ENCODE data around the gene FNTB. TPM values are rescaled to one million over a fixed set of nuclear protein-coding genes. Genes with fewer than 3 reads are reported as not detected.

FNTB gene
- total RNA-seq, 1 experiment from 2014 or later, result 26.7 TPM

DNA sequence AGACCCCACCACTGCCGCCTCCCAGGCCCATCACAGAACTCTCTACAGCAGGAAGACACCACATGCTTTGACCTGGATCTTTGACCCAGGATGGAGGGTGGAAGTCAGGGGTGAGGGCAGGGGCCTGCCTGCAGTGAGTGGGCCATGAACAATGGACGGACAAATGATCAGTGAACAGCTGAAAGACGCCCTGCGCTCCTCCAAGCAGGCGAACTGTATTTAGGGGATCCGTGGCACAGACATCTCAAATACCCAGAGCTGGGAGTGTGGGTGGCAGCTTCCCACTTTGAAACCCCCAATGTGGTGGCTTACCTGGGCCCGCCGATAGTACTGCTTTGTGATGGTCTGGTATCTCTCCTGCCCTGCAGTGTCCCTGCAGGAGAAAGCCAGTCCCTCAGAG is 35.4 kb upstream of the FNTB start:
- H3K4me2 ChIP-seq (ENCODE audit: low read length), result no peak overlapping the region
- DNase-seq (ENCODE audit: low read depth, low spot score), result no peak
- no peak overlapping the region for H2AFZ ChIP-seq (ENCODE audit: low read depth, low read length, poor library complexity, severe bottlenecking)
- no peak for TF ChIP-seq ZFX (IDR thresholded peaks at IDR 0.05)
- H3K4me3 ChIP-seq (replicated peaks in 1 of 2; ENCODE audit: low read depth in 1 of 2, low read length in 2 of 2), result no peak overlapping the region
- no peaks in the 10 kb centered on the region for H3K4me1 ChIP-seq (ENCODE audit: control insufficient read depth in 1 of 2, insufficient read depth in 2 of 2, low read length in 2 of 2)
- ChIA-PET POLR2A (no interaction called here), CTCF (no interaction called here), RAD21 (ENCODE audit: low non-redundant PET in 1 of 2, low total read pairs in 2 of 2, uncharacterized antibody in 2 of 2, unreplicated experiment in 2 of 2) (no interaction called here)
- BruUV-seq (replicated peaks), result no TSS peak
- H3K9me3 ChIP-seq (ENCODE audit: control insufficient read depth in 1 of 2, insufficient read depth in 1 of 2, low read depth in 1 of 2, low read length in 2 of 2), result no peaks in the 10 kb centered on the region
- H3K27ac ChIP-seq (ENCODE audit: low read depth, low read length), result no peak overlapping the region
- H3K36me3 ChIP-seq (ENCODE audit: control insufficient read depth in 1 of 2, insufficient read depth in 2 of 2, low read length in 2 of 2), result no peaks in the 10 kb centered on the region
- H3K79me2 ChIP-seq (ENCODE audit: insufficient read depth, low read length), result no peaks in the 10 kb centered on the region
- no peak overlapping the region for H3K9ac ChIP-seq (ENCODE audit: low read length)
- no peaks in the 10 kb centered on the region for H3K27me3 ChIP-seq (ENCODE audit: insufficient read depth, low read length)
- no peak for ATAC-seq
- intact Hi-C loops (cut with micrococcal nuclease), result no loop called here
- H3K9me2 ChIP-seq (ENCODE audit: insufficient read depth), result no peaks in the 10 kb centered on the region
- no peaks in the 10 kb centered on the region for H4K20me1 ChIP-seq (ENCODE audit: insufficient read depth)

DNA sequence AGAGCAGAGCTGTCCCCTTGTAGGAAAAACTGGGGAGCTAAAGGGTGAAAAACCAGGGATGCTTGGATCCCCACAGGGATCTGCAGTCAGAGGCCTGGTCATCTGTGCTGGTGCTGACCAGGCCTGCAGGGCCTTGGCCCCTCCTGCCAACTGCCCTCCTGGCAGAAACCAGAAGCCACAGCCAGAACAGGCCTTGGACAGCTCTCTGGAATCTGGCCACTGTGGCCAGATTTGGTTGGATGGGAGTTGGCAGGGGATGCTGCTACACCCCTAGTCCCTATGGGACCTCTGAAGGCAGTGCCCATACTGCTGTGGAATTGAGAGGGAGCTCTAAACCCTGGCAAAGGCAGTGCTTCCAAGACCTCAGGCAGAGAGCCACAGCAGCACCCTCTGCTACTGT is 35.0 kb upstream of the FNTB start:
- Histone ChIP-seq H3K9ac (ENCODE audit: low read length) (no peak overlapping the region), H3K27ac (ENCODE audit: low read depth, low read length) (no peak overlapping the region), H2AFZ (ENCODE audit: low read depth, low read length, poor library complexity, severe bottlenecking) (no peak overlapping the region), H3K79me2 (ENCODE audit: insufficient read depth, low read length) (no peaks in the 10 kb centered on the region), H3K4me2 (ENCODE audit: low read length) (no peak overlapping the region), H3K27me3 (ENCODE audit: insufficient read depth, low read length) (no peaks in the 10 kb centered on the region), H4K20me1 (ENCODE audit: insufficient read depth) (no peaks in the 10 kb centered on the region), H3K36me3 (ENCODE audit: control insufficient read depth in 1 of 2, insufficient read depth in 2 of 2, low read length in 2 of 2) (no peaks in the 10 kb centered on the region), H3K4me3 (replicated peaks in 1 of 2; ENCODE audit: low read depth in 1 of 2, low read length in 2 of 2) (no peak overlapping the region), H3K9me3 (ENCODE audit: control insufficient read depth in 1 of 2, insufficient read depth in 1 of 2, low read depth in 1 of 2, low read length in 2 of 2) (no peaks in the 10 kb centered on the region), H3K4me1 (ENCODE audit: control insufficient read depth in 1 of 2, insufficient read depth in 2 of 2, low read length in 2 of 2) (no peaks in the 10 kb centered on the region), H3K9me2 (ENCODE audit: insufficient read depth) (no peaks in the 10 kb centered on the region)
- DNase-seq (ENCODE audit: low read depth, low spot score) (no peak), ATAC-seq (no peak)
- ChIA-PET CTCF (no interaction called here), POLR2A (no interaction called here), RAD21 (ENCODE audit: low non-redundant PET in 1 of 2, low total read pairs in 2 of 2, uncharacterized antibody in 2 of 2, unreplicated experiment in 2 of 2) (no interaction called here)
- intact Hi-C loops (cut with micrococcal nuclease), result no loop called here
- BruUV-seq (replicated peaks), result no TSS peak
- no peak for TF ChIP-seq EZH2phosphoT487 (IDR thresholded peaks at IDR 0.05; ENCODE audit: borderline replicate concordance)
- no peak for TF ChIP-seq POLR2A (IDR thresholded peaks at IDR 0.05; ENCODE audit: borderline replicate concordance, extremely low read depth, insufficient read depth, insufficient read length)
- TF ChIP-seq, protein P1, sequence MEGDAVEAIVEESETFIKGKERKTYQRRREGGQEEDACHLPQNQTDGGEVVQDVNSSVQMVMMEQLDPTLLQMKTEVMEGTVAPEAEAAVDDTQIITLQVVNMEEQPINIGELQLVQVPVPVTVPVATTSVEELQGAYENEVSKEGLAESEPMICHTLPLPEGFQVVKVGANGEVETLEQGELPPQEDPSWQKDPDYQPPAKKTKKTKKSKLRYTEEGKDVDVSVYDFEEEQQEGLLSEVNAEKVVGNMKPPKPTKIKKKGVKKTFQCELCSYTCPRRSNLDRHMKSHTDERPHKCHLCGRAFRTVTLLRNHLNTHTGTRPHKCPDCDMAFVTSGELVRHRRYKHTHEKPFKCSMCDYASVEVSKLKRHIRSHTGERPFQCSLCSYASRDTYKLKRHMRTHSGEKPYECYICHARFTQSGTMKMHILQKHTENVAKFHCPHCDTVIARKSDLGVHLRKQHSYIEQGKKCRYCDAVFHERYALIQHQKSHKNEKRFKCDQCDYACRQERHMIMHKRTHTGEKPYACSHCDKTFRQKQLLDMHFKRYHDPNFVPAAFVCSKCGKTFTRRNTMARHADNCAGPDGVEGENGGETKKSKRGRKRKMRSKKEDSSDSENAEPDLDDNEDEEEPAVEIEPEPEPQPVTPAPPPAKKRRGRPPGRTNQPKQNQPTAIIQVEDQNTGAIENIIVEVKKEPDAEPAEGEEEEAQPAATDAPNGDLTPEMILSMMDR (IDR thresholded peaks at IDR 0.05 in 2 of 3, conservative IDR thresholded peaks at IDR 0.05 in 1 of 3; ENCODE audit: borderline replicate concordance in 1 of 3, insufficient read depth in 1 of 3, low read depth in 2 of 3, low read length in 2 of 3), result no peak
- no peak for TF ChIP-seq CBX3 (IDR thresholded peaks at IDR 0.05; ENCODE audit: low read depth)
- no peak for TF ChIP-seq YY1 (IDR thresholded peaks at IDR 0.05; ENCODE audit: extremely low read depth, insufficient replicate concordance, low read depth, low read length)
- TF ChIP-seq SP1 (IDR thresholded peaks at IDR 0.05; ENCODE audit: low read depth), result no peak
- TF ChIP-seq SRF (IDR thresholded peaks at IDR 0.05; ENCODE audit: low read depth), result no peak
- no peak for TF ChIP-seq FOSL1 (IDR thresholded peaks at IDR 0.05; ENCODE audit: low read depth)
- TF ChIP-seq EZH2 (IDR thresholded peaks at IDR 0.05), result no peak
- TF ChIP-seq, protein P2, sequence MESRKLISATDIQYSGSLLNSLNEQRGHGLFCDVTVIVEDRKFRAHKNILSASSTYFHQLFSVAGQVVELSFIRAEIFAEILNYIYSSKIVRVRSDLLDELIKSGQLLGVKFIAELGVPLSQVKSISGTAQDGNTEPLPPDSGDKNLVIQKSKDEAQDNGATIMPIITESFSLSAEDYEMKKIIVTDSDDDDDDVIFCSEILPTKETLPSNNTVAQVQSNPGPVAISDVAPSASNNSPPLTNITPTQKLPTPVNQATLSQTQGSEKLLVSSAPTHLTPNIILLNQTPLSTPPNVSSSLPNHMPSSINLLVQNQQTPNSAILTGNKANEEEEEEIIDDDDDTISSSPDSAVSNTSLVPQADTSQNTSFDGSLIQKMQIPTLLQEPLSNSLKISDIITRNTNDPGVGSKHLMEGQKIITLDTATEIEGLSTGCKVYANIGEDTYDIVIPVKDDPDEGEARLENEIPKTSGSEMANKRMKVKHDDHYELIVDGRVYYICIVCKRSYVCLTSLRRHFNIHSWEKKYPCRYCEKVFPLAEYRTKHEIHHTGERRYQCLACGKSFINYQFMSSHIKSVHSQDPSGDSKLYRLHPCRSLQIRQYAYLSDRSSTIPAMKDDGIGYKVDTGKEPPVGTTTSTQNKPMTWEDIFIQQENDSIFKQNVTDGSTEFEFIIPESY (IDR thresholded peaks at IDR 0.05; ENCODE audit: extremely low read depth, insufficient replicate concordance, low read length), result no peak
- no peak for TF ChIP-seq SIN3A (IDR thresholded peaks at IDR 0.05; ENCODE audit: low read depth)
- TF ChIP-seq, protein P3, sequence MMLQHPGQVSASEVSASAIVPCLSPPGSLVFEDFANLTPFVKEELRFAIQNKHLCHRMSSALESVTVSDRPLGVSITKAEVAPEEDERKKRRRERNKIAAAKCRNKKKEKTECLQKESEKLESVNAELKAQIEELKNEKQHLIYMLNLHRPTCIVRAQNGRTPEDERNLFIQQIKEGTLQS (IDR thresholded peaks at IDR 0.05), result no peak
- TF ChIP-seq RAD21 (IDR thresholded peaks at IDR 0.05; ENCODE audit: low read depth), result no peak
- TF ChIP-seq ZFX (IDR thresholded peaks at IDR 0.05), result no peak
- no peak for TF ChIP-seq ELF1 (IDR thresholded peaks at IDR 0.05; ENCODE audit: borderline replicate concordance, low read depth)
